Measurements from ENCODE around the gene FDXR.

The FDXR gene

DNA sequence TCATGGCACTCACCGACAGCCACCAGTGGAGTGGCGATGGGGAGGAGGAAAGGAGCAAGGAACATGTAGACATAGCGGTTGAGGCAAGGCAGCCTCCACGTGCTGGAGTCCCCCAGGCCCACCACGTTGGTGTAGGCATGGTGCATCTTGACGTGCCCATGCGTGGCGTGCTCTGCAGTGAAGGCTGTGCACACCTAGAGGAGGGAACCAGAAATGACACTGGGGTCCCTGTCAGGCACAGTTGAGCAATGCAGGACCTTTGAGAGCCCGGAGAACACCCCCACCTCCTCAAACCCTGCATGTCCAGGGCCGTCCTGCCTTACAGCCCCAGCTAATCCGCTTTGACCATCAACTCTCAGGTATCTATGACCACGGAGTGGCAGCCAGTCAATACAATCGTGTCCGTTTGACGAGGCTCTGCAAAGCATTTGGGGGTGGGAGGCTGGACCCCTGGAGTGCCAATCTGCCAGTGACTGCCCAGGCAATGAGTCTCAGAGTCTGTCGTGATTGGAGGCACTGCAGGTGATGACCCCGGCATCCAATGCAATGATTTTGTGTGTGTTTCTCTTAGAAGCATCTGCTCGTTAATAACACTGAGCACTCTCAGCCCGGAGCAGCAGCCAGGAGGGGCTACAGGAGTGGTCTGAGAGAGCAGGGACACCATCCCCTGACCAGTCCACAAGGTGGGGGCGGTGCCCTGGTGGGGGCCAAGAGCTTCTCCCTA is 9.9 kb upstream of the FDXR start:
- DNase-seq (ENCODE audit: low read depth): no peak
- TF ChIP-seq, protein P1, sequence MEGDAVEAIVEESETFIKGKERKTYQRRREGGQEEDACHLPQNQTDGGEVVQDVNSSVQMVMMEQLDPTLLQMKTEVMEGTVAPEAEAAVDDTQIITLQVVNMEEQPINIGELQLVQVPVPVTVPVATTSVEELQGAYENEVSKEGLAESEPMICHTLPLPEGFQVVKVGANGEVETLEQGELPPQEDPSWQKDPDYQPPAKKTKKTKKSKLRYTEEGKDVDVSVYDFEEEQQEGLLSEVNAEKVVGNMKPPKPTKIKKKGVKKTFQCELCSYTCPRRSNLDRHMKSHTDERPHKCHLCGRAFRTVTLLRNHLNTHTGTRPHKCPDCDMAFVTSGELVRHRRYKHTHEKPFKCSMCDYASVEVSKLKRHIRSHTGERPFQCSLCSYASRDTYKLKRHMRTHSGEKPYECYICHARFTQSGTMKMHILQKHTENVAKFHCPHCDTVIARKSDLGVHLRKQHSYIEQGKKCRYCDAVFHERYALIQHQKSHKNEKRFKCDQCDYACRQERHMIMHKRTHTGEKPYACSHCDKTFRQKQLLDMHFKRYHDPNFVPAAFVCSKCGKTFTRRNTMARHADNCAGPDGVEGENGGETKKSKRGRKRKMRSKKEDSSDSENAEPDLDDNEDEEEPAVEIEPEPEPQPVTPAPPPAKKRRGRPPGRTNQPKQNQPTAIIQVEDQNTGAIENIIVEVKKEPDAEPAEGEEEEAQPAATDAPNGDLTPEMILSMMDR (conservative IDR thresholded peaks at IDR 0.05; ENCODE audit: low read length): no peak
- H3K4me3 ChIP-seq (ENCODE audit: low read length): no peak overlapping the region

DNA sequence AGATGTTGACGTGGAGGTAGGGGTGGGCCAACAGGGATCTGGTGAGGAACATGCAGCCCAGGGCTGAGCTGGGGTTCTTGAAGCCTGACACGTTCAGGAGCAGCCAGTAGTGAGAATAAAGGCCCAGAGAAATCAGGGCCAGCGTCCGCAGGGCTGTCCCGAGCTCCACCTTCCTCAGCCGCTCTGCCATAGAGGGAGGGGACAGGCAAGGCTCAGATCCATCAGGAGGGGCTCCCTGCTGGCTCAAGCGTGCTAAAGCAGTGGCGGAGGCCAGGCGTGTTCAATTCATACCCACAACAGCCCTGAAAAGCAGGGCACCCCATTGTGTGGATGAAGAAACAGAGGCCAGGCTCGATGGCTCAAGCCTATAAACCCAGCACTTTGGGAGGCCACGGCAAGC is 8.3 kb upstream of the FDXR start:
- H3K4me3 ChIP-seq (ENCODE audit: low read length): no peak overlapping the region
- no peak for DNase-seq (ENCODE audit: low read depth)
- TF ChIP-seq, protein P1 (conservative IDR thresholded peaks at IDR 0.05; ENCODE audit: low read length): no peak

DNA sequence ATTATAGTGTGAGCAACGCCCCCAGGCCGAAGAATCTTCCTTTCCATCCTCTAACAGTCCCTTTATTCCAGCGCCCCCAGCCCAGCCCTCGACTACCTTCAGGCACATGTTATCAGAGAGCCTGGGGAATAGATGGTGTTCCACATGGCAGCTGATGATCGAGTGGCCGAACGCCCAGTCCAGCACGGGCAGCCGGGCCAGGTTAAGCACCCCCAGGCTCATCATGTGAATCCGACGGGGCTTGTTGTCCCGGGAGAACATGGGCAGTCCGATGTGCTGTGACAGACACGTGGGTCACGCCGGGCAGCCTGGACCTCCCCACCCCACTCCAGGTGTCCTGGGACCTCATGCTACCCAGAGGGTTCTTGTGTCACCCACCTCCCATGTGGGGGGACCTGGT is 6.5 kb upstream of the FDXR start:
- TF ChIP-seq, protein P1 (conservative IDR thresholded peaks at IDR 0.05; ENCODE audit: low read length): no peak

DNA sequence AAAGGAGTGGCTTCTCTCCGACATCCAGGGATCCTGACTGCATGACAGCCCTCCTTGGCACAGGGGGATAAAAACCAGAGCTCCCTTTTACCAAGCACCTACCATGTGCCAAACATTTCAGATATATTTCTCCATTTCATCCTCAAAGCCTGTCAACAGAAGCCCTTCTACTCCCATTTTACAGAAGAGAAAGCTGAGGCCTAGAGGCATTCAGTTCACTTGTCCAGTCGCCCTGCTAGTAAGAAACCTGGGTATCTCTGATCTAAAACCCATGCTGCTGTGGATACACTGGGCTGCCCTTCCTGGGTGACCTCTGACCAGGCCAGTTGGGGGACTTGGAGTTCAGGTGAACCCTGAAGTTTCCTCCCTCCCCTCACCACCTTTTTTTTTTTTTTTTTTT is 5.9 kb upstream of the FDXR start:
- H3K4me3 ChIP-seq (ENCODE audit: low read length): no peak overlapping the region
- TF ChIP-seq, protein P1 (conservative IDR thresholded peaks at IDR 0.05; ENCODE audit: low read length): no peak
- DNase-seq (ENCODE audit: low read depth): no peak

More for the DNA sequence above, 6.5 kb upstream of the FDXR start:
- no peak for DNase-seq (ENCODE audit: low read depth)
- no peak overlapping the region for H3K4me3 ChIP-seq (ENCODE audit: low read length)

DNA sequence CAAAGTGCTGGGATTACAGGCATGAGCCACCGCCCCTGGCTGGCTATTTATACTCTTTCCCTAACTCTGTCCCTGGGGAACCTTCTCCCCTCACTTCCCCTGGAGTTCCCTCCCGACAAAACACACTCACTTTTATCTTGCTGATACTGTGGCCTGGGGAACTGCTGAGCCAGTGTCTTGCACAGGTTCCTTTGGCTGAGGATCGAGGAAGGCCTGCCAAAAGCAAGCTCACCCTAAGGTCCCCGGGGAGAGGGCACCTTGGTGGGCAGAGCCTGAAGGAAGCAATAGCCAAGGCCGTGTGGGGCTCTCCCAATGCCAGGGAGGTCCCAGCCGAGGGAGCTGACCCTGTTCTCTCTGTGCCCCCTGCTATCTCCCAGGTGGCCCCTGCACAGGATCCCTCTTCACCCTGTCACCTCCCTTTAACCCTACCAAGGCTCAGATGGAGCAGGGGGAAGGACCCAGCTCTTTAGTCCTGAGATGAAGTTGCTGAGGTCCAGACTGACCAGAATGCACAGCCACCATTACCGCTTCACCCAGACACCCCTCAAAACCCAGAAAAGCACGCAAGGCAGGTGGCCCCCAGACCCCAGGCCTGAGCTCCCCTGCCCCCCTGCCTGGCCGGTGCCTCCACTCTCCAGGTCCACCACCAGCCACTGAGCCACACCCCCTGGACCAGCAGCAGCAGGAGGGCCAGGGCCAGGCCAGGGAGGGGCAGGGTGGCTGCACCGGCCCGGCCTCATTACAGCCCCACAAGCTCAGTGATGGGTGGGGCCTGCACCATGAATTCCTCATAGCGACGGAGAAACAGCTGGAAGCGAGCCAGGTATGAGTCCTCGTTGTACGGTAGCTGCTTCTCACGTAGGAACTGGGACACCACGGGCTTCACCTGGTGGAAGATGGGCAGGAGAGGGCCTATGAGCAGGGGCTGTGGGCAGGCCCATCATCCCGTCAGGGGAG is 5.1 kb upstream of the FDXR start:
- TF ChIP-seq, protein P1 (conservative IDR thresholded peaks at IDR 0.05; ENCODE audit: low read length): no peak
- H3K4me3 ChIP-seq (ENCODE audit: low read length): no peak overlapping the region
- DNase-seq (ENCODE audit: low read depth): no peak

DNA sequence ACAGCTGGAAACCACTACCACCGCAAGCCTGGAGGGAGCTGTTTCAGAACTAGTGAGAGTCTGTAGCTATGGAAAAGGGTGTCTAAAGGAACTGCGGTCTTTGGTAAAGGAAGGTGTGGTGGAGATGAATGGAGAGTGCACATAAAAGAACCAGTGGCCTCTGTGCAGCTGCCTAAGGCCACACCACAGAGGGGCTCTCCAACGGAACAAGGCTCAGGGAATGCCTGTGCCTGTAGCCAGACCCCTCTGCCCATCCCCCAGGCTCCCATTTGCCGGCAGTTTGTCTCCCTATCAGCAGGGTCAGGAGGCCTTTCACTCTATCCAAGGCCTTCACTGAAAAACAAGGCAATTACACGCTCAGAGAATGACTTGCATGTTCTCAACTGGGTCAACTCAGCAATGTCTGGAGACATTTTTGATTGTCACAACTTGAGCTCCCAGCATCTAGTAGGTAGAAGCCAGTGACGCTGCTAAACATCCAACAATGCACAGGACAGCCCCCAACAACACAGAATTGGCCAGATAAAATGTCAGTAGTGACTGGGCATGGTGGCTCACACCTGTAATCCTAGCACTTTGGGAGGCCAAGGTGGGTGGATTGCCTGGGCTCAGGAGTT is 3.3 kb upstream of the FDXR start:
- no peak for DNase-seq (ENCODE audit: low read depth)
- TF ChIP-seq, protein P1 (conservative IDR thresholded peaks at IDR 0.05; ENCODE audit: low read length): no peak
- H3K4me3 ChIP-seq (ENCODE audit: low read length): no peak overlapping the region

All from AG10803 (cell line).